GM21576 (cell line): ENCODE results near the gene OR2F1.
"Not testable (repeated sequence)": the region's sequence is repeated elsewhere in the genome, so short reads cannot be mapped to it uniquely, and the experiment has no call there.

Experiments used
- ATAC-seq: cut with Tn5 transposase; IDR thresholded peaks from one replicate; pipeline ENCODE4 v1.9.1; 2021; ENCODE audit warnings: mild to moderate bottlenecking, moderate library complexity; ENCODE audit not compliant: unreplicated experiment

The OR2F1 gene

DNA sequence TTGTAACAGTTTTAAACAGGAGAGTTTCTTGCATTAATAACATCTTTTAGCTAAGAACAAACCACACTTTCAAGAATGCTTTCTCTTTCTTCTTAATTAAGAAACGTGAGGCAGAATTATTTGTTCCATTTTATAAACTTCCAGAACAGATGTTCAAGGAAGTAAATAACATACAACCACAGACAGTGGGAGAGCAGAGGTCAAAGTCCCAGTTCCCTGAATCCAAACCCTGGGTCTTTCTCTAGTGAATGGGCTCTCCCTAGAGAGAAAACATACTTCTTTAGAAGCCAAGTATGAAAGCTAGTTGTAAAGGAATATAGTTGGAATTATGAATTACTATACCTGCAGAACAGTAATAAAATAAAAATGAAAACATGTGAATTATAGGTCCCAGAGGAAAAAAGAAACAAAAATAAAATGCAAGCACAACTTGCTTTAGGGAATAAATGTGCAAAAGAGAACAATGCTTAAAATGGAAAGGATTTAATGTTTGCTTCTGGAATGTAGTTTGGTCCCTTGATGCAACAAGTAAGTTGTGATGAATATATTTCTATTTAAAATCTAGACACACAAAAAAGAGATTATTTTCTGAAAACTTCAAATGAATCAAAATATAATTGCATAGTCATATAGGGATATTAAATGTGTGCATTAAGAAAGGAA, 51.5 kb downstream of the OR2F1 start:
- ATAC-seq: no peak

DNA sequence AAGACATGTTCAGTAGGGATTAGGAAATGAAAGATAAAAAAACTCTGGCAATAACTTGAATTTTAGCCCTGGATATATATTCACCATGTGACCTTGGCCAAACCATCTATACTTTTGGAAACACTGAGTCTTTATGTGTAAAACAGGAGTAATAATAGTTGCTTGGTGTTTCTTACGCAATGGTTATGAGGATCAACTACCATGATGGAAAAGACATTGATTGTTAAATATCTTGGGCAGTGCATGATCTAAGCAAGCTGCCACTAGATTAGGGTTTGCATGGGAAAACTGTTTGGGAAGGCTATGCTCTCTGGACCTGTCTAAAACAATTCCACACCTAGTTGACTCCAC, 52.0 kb downstream of the OR2F1 start:
- no peak for ATAC-seq

DNA sequence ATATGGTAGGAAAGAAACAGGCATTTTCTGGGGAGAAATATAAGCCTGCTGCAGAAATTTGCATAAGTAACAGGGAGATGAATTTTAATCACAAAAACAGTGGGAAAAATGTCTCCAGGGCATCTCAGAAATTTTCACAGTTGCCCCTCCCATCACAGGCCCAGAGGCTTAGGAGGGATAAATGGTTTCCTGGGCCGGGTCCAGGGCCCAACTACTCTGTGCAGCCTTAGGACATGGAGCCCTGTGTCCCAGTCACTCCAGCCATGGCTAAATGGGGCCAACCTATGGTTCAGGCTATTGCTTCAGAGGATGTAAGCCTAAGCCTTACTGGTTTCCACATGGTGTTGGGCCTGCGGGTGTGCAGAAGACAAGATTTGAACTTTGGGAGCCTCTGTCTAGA, 54.7 kb downstream of the OR2F1 start:
- ATAC-seq: no peak

DNA sequence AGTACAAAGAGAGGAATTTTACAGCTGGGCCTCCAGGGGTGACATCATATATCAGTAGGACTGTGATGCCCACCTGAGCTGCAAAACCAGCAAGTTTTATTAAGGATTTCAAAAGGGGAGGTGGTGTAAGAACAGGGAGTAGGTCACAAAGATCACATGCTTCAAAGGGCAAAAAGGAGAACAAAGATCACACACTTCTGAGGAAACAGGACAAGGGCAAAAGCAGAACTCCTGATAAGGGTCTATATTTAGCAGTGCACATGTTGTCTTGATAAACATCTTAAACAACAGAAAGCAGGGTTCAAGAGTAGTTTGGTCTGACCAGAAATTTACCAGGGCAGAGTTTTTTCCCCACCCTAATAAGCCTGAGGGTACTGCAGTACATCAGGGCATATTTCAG, 55.4 kb downstream of the OR2F1 start:
- ATAC-seq: not testable (repeated sequence)

DNA sequence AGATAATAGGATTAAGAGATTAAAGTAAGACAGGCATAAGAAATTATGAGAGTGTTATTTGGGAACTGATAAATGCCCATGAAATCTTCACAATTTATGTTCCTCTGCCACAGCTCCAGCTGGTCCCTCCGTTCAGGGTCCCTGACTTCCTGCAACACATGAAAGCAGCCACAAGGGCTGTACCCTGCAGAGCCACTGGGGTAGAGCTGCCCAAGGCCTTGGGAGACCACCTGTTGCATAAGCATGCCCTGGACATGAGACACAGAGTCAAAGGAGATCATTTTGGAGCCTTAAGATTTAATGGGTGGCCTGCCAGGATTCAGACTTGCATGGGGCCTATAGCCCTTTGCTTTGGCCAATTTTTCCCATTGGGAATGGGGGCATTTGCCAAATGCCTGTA, 56.2 kb downstream of the OR2F1 start:
- not testable (repeated sequence) for ATAC-seq

DNA sequence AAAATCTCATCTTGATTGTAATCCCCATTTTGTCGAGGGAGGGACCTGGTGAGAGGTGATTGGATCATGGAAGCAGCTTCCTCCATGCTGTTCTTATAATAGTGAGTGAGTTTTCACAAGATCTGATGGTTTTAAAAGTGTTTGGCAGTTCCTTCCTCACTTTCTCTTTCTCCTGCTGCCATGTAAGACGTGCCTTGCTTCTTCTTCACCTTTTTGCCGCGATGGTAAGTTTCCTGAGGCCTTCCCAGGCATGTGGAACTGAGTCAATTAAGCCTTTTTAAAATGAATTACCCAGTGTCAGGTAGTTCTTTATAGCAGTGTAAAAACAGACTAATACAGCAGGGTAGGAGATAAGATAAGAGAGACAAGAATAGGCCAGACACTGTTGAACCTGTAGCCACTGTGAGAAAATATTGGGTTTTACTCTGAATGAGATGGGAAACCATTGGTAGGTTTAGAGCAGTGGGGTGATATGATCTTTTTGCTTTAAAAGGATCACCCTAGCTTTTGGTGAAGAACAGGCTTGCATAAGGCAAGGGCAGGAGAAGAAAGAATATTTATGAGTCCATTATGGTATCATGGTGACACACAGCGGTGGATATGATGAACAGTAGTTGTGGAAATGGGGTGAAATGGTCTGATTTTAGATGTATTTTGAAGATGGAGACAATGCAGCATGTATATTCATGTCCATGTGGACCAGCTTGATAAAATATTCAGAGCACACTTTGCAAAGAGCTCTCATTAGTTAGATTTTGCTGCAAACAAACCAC, 57.0 kb downstream of the OR2F1 start:
- ATAC-seq: no peak
